Measurements from ENCODE around the gene ENO3.

Gene ENO3

DNA sequence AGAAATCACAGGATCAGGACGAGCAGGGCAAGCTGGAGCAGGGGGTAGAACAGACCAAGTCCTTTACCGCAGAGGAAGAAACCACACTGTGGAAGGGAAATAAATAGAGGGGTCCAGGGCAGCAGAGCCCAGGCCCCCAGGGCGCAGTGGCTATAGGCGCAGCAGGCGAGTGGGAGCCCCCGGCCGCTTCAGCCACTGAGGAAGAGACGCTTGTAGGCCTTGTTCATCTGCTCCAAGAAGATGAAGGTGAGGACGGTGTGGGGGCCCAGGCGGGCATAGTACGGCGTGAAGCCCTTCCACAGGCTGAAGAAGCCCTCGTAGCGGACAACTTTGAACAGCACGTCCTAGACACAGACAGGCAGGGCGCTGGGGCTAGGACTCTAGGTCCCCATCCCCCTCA, 13.4 kb upstream of the ENO3 start:
- Histone ChIP-seq H3K27ac (ENCODE audit: low read depth, low read length) (no peak overlapping the region), H3K4me1 (ENCODE audit: control insufficient read depth, insufficient read depth, low read length) (peaks cover 13% of the 10 kb centered on the region), H3K36me3 (ENCODE audit: control insufficient read depth, insufficient read depth, low read length) (peaks cover 37% of the 10 kb centered on the region), H3K9me3 (ENCODE audit: control insufficient read depth, insufficient read depth, low read depth, low read length) (no peaks in the 10 kb centered on the region), H3K27me3 (ENCODE audit: control insufficient read depth, insufficient read depth, low read length) (no peaks in the 10 kb centered on the region), H3K9ac (ENCODE audit: low read length) (no peak overlapping the region), H3K4me3 (ENCODE audit: low read depth, low read length) (no peak overlapping the region)

GRCh38 chr17:4938069-4938491, 12.8 kb upstream of the ENO3 start:
- Histone ChIP-seq H3K27ac (ENCODE audit: low read depth, low read length) (no peak overlapping the region), H3K9ac (ENCODE audit: low read length) (peak overlapping the region; percentile 97), H3K9me3 (ENCODE audit: control insufficient read depth, insufficient read depth, low read depth, low read length) (no peaks in the 10 kb centered on the region), H3K27me3 (ENCODE audit: control insufficient read depth, insufficient read depth, low read length) (no peaks in the 10 kb centered on the region), H3K4me1 (ENCODE audit: control insufficient read depth, insufficient read depth, low read length) (peaks cover 13% of the 10 kb centered on the region), H3K36me3 (ENCODE audit: control insufficient read depth, insufficient read depth, low read length) (peaks cover 38% of the 10 kb centered on the region), H3K4me3 (ENCODE audit: low read depth, low read length) (no peak overlapping the region)

- H3K27me3 ChIP-seq (ENCODE audit: control insufficient read depth, insufficient read depth, low read length) = no peaks in the 10 kb centered on the region
- H3K4me1 ChIP-seq (ENCODE audit: control insufficient read depth, insufficient read depth, low read length) = peaks cover 12% of the 10 kb centered on the region
- H3K36me3 ChIP-seq (ENCODE audit: control insufficient read depth, insufficient read depth, low read length) = peaks cover 46% of the 10 kb centered on the region
- peak overlapping the region; percentile 97 for H3K9ac ChIP-seq (ENCODE audit: low read length)
- peak overlapping the region; percentile 94 for H3K4me3 ChIP-seq (ENCODE audit: low read depth, low read length)
- peak overlapping the region; percentile 96 for H3K27ac ChIP-seq (ENCODE audit: low read depth, low read length)
- H3K9me3 ChIP-seq (ENCODE audit: control insufficient read depth, insufficient read depth, low read depth, low read length) = no peaks in the 10 kb centered on the region
These were observed 12.0 kb upstream of the ENO3 start for GRCh38 chr17:4938688-4939545.

- Histone ChIP-seq H3K27me3 (ENCODE audit: control insufficient read depth, insufficient read depth, low read length) (no peaks in the 10 kb centered on the region), H3K9ac (ENCODE audit: low read length) (peak overlapping the region; percentile 97), H3K36me3 (ENCODE audit: control insufficient read depth, insufficient read depth, low read length) (peaks cover 52% of the 10 kb centered on the region), H3K27ac (ENCODE audit: low read depth, low read length) (peak overlapping the region; percentile 96), H3K9me3 (ENCODE audit: control insufficient read depth, insufficient read depth, low read depth, low read length) (no peaks in the 10 kb centered on the region), H3K4me1 (ENCODE audit: control insufficient read depth, insufficient read depth, low read length) (peaks cover 11% of the 10 kb centered on the region), H3K4me3 (ENCODE audit: low read depth, low read length) (peak overlapping the region; percentile 94)
These were observed 11.4 kb upstream of the ENO3 start for GRCh38 chr17:4939546-4939795.

GRCh38 chr17:4939796-4940554, 10.9 kb upstream of the ENO3 start, which contains the start of the genes RNF167 and SLC25A11:
RNF167 (plus strand) TSS chr17:4940268; CDS start chr17:4940910, 642 bp downstream.
SLC25A11 (minus strand) TSS chr17:4940046; CDS start chr17:4939910, 136 bp downstream.
- Histone ChIP-seq H3K4me3 (ENCODE audit: low read depth, low read length) (peak within 1 kb of the TSS; percentile 94), H3K4me1 (ENCODE audit: control insufficient read depth, insufficient read depth, low read length) (peaks cover 15% of the 10 kb centered on the region), H3K27ac (ENCODE audit: low read depth, low read length) (peak within 1 kb of the TSS; percentile 96), H3K36me3 (ENCODE audit: control insufficient read depth, insufficient read depth, low read length) (peaks cover 57% of the 10 kb centered on the region), H3K27me3 (ENCODE audit: control insufficient read depth, insufficient read depth, low read length) (no peaks in the 10 kb centered on the region), H3K9ac (ENCODE audit: low read length) (peak within 1 kb of the TSS; percentile 97), H3K9me3 (ENCODE audit: control insufficient read depth, insufficient read depth, low read depth, low read length) (no peaks in the 10 kb centered on the region)

- H3K4me1 ChIP-seq (ENCODE audit: control insufficient read depth, insufficient read depth, low read length) = peaks cover 23% of the 10 kb centered on the region
- peak overlapping the region; percentile 97 for H3K9ac ChIP-seq (ENCODE audit: low read length)
- peaks cover 62% of the 10 kb centered on the region for H3K36me3 ChIP-seq (ENCODE audit: control insufficient read depth, insufficient read depth, low read length)
- H3K27ac ChIP-seq (ENCODE audit: low read depth, low read length) = peak overlapping the region; percentile 96
- peak overlapping the region; percentile 94 for H3K4me3 ChIP-seq (ENCODE audit: low read depth, low read length)
- H3K9me3 ChIP-seq (ENCODE audit: control insufficient read depth, insufficient read depth, low read depth, low read length) = no peaks in the 10 kb centered on the region
- H3K27me3 ChIP-seq (ENCODE audit: control insufficient read depth, insufficient read depth, low read length) = no peaks in the 10 kb centered on the region
These were observed 10.2 kb upstream of the ENO3 start for GRCh38 chr17:4940555-4941318.

GRCh38 chr17:4941319-4941610, 9.7 kb upstream of the ENO3 start:
- Histone ChIP-seq H3K27ac (ENCODE audit: low read depth, low read length) (no peak overlapping the region), H3K4me3 (ENCODE audit: low read depth, low read length) (peak overlapping the region; percentile 94), H3K27me3 (ENCODE audit: control insufficient read depth, insufficient read depth, low read length) (no peaks in the 10 kb centered on the region), H3K9me3 (ENCODE audit: control insufficient read depth, insufficient read depth, low read depth, low read length) (no peaks in the 10 kb centered on the region), H3K9ac (ENCODE audit: low read length) (peak overlapping the region; percentile 97), H3K36me3 (ENCODE audit: control insufficient read depth, insufficient read depth, low read length) (peaks cover 64% of the 10 kb centered on the region), H3K4me1 (ENCODE audit: control insufficient read depth, insufficient read depth, low read length) (peaks cover 27% of the 10 kb centered on the region)

DNA sequence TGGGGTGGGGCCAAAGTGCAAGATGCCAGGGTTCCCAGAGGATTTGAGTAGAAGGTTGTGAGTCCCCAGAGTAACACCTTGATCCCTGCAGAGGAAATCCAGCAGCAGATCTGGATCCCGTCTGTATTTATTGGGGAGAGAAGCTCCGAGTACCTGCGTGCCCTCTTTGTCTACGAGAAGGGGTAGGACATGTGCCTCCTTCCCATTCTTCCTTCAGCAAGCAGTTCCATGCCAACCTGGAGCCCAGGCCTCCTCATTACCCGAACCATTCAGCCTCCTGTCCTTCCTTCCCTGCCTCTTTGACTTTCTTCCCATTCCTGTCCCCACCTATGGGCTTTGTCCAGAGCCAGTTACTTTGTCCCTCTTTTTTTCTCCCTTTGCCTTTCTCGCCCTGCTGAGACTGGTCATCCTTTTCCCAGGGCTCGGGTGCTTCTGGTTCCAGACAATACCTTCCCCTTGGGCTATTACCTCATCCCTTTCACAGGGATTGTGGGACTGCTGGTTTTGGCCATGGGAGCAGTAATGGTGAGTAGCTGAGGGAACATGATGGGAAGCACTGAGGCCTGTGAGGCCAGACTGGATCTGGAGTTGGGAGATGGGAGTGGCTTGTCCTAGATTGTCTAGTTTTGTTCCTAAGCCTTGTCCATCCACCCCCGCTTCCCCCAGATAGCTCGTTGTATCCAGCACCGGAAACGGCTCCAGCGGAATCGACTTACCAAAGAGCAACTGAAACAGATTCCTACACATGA, 8.0 kb upstream of the ENO3 start:
- Histone ChIP-seq H3K9me3 (ENCODE audit: control insufficient read depth, insufficient read depth, low read depth, low read length) (no peaks in the 10 kb centered on the region), H3K4me3 (ENCODE audit: low read depth, low read length) (no peak overlapping the region), H3K27ac (ENCODE audit: low read depth, low read length) (no peak overlapping the region), H3K9ac (ENCODE audit: low read length) (no peak overlapping the region), H3K36me3 (ENCODE audit: control insufficient read depth, insufficient read depth, low read length) (peaks cover 62% of the 10 kb centered on the region), H3K4me1 (ENCODE audit: control insufficient read depth, insufficient read depth, low read length) (peaks cover 33% of the 10 kb centered on the region), H3K27me3 (ENCODE audit: control insufficient read depth, insufficient read depth, low read length) (no peaks in the 10 kb centered on the region)

- Histone ChIP-seq H3K4me3 (ENCODE audit: low read depth, low read length) (no peak overlapping the region), H3K36me3 (ENCODE audit: control insufficient read depth, insufficient read depth, low read length) (peaks cover 59% of the 10 kb centered on the region), H3K4me1 (ENCODE audit: control insufficient read depth, insufficient read depth, low read length) (peaks cover 27% of the 10 kb centered on the region), H3K9ac (ENCODE audit: low read length) (peak overlapping the region; percentile 29), H3K27ac (ENCODE audit: low read depth, low read length) (peak overlapping the region; percentile 8; the same call in 1 of the 2 replicates), H3K9me3 (ENCODE audit: control insufficient read depth, insufficient read depth, low read depth, low read length) (no peaks in the 10 kb centered on the region), H3K27me3 (ENCODE audit: control insufficient read depth, insufficient read depth, low read length) (no peaks in the 10 kb centered on the region)
These were observed 6.8 kb upstream of the ENO3 start for GRCh38 chr17:4944163-4944553.

GRCh38 chr17:4944554-4945175, 6.3 kb upstream of the ENO3 start:
- Histone ChIP-seq H3K36me3 (ENCODE audit: control insufficient read depth, insufficient read depth, low read length) (peaks cover 59% of the 10 kb centered on the region), H3K27ac (ENCODE audit: low read depth, low read length) (peak overlapping the region; percentile 8; the same call in 1 of the 2 replicates), H3K27me3 (ENCODE audit: control insufficient read depth, insufficient read depth, low read length) (no peaks in the 10 kb centered on the region), H3K4me1 (ENCODE audit: control insufficient read depth, insufficient read depth, low read length) (peaks cover 27% of the 10 kb centered on the region), H3K4me3 (ENCODE audit: low read depth, low read length) (no peak overlapping the region), H3K9ac (ENCODE audit: low read length) (peak overlapping the region; percentile 29), H3K9me3 (ENCODE audit: control insufficient read depth, insufficient read depth, low read depth, low read length) (no peaks in the 10 kb centered on the region)
